CD4-positive, alpha-beta T cell treated with Interleukin-6 for 4 hours (primary cell): ENCODE data around the gene SIX1.

Experiments
- DNase-seq: peaks from one replicate; pipeline ENCODE4 v3.0.0-alpha.2; 2020; ENCODE audit warnings: mixed read lengths

Gene SIX1

GRCh38 chr14:60641742-60642269 lies 7.5 kb downstream of the SIX1 start:
- DNase-seq = no peak

- DNase-seq = no peak
Measured at GRCh38 chr14:60640859-60641741, 8.2 kb downstream of the SIX1 start.

GRCh38 chr14:60639674-60640073 lies 9.6 kb downstream of the SIX1 start:
- no peak for DNase-seq

- no peak for DNase-seq
Measured at GRCh38 chr14:60637479-60638315, 11.6 kb downstream of the SIX1 start.

GRCh38 chr14:60636879-60637478 lies 12.3 kb downstream of the SIX1 start:
- DNase-seq = no peak

- no peak for DNase-seq
Measured at GRCh38 chr14:60634153-60634552, 15.1 kb downstream of the SIX1 start.

- DNase-seq = no peak
Measured at GRCh38 chr14:60632777-60633176, 16.5 kb downstream of the SIX1 start.

GRCh38 chr14:60632257-60632656 lies 17.0 kb downstream of the SIX1 start:
- no peak for DNase-seq

- DNase-seq = no peak
Measured at GRCh38 chr14:60631842-60632241, 17.4 kb downstream of the SIX1 start.

- DNase-seq = no peak
Measured at GRCh38 chr14:60630129-60630528, 19.1 kb downstream of the SIX1 start.

- no peak for DNase-seq
Measured at GRCh38 chr14:60628892-60629291, 20.4 kb downstream of the SIX1 start.

GRCh38 chr14:60622917-60623257 lies 26.4 kb downstream of the SIX1 start:
- no peak for DNase-seq

- no peak for DNase-seq
Measured at GRCh38 chr14:60622210-60622916, 26.9 kb downstream of the SIX1 start.

- no peak for DNase-seq
Measured at GRCh38 chr14:60621386-60621785, 27.9 kb downstream of the SIX1 start.

GRCh38 chr14:60618241-60618640 lies 31.0 kb downstream of the SIX1 start:
- DNase-seq = no peak

- DNase-seq = no peak
Measured at GRCh38 chr14:60616461-60616959, 32.8 kb downstream of the SIX1 start.

- no peak for DNase-seq
Measured at GRCh38 chr14:60602291-60602690, 47.0 kb downstream of the SIX1 start.

GRCh38 chr14:60599727-60600126 lies 49.5 kb downstream of the SIX1 start:
- no peak for DNase-seq

GRCh38 chr14:60596139-60596538 lies 53.1 kb downstream of the SIX1 start:
- no peak for DNase-seq

GRCh38 chr14:60594062-60594461 lies 55.2 kb downstream of the SIX1 start:
- no peak for DNase-seq
